Natural killer cell (primary cell): ENCODE measurements around the gene CAPRIN2. TPM values are rescaled to one million over a fixed set of nuclear protein-coding genes. Genes with fewer than 3 reads are reported as not detected.

ENCODE experiments used
- ATAC-seq, 3 donors: fragments of 150-1000 bp in 2 of 3; fragments of 200-7000 bp in 1 of 3; cut with Tn5 transposase; 1 replicate in 1 of 3; 2 replicates in 2 of 3; pipeline ENCODE4 v1.10.0; 2021; ENCODE audit warnings: mild to moderate bottlenecking in 2 of 3, moderate library complexity in 2 of 3
- DNase-seq, 2 donors: peaks; one replicate each; pipeline versions ENCODE4 v3.0.0 to v3.0.0-alpha.2; 2013 to 2021; ENCODE audit warnings: mixed read lengths in 1 of 2
- H3K27ac ChIP-seq: one replicate; pipeline ENCODE4 v1.5.1; 2013; ENCODE audit warnings: mild to moderate bottlenecking, low read length
- H3K27me3 ChIP-seq: one replicate; pipeline ENCODE4 v1.6.1; 2013; ENCODE audit warnings: low read length; ENCODE audit not compliant: control insufficient read depth, insufficient read depth
- H3K36me3 ChIP-seq: one replicate; pipeline ENCODE4 v1.6.1; 2013; ENCODE audit warnings: low read length; ENCODE audit not compliant: control insufficient read depth, insufficient read depth
- H3K4me1 ChIP-seq: one replicate; pipeline ENCODE4 v1.6.1; 2013; ENCODE audit warnings: low read length; ENCODE audit not compliant: control insufficient read depth, insufficient read depth
- H3K4me3 ChIP-seq: one replicate; pipeline ENCODE4 v1.5.1; 2013; ENCODE audit warnings: low read length
- H3K9me3 ChIP-seq: one replicate; pipeline ENCODE4 v1.6.1; 2013; ENCODE audit warnings: low read length; ENCODE audit not compliant: control insufficient read depth, insufficient read depth
- H3K27ac Mint-ChIP-seq, 2 donors: one replicate each; pipeline ENCODE4 v1.8.0; 2022; ENCODE audit warnings: mild to moderate bottlenecking in 2 of 2, mixed read lengths in 2 of 2, moderate library complexity in 1 of 2
- H3K27me3 Mint-ChIP-seq, 2 donors: one replicate each; pipeline ENCODE4 v1.8.0; 2022; ENCODE audit warnings: low read depth in 2 of 2, mixed read lengths in 2 of 2
- H3K36me3 Mint-ChIP-seq: one replicate; pipeline ENCODE4 v1.8.0; 2022; ENCODE audit warnings: mixed read lengths
- H3K4me1 Mint-ChIP-seq, 2 donors: one replicate each; pipeline ENCODE4 v1.8.0; 2022; ENCODE audit warnings: mixed read lengths in 2 of 2
- H3K4me3 Mint-ChIP-seq: one replicate; pipeline ENCODE4 v1.8.0; 2022; ENCODE audit warnings: mild to moderate bottlenecking, moderate library complexity, mixed read lengths
- H3K9me3 Mint-ChIP-seq, 2 donors: one replicate each; pipeline ENCODE4 v1.8.0; 2022; ENCODE audit warnings: mixed read lengths in 2 of 2
- WGBS: methylation state at CpG from one replicate; pipeline ENCODE4 v1.1.7; 2013; ENCODE audit warnings: missing lambda C conversion rate; ENCODE audit not compliant: insufficient coverage; 5-methylcytosine and 5-hydroxymethylcytosine counted together
- intact Hi-C: fragments of 100-400 bp; cut with micrococcal nuclease; formaldehyde crosslinking; loops from one replicate; pipeline ENCODE4 v1.14.2; 2022
- total RNA-seq, 4 donors: library from RNA; stranded (reverse); fragments of 120-200 nt in 1 of 4; gene quantifications; one replicate each; pipeline versions ENCODE4 v1.2.3 to v1.2.4, GENCODE V29; 2013 to 2022
- TF ChIP-seq, protein P1 (sequence below): fragments of 200-600 bp; IDR thresholded peaks from one replicate; pipeline ENCODE4 v1.8.0; 2022; ENCODE audit warnings: antibody characterized with exemption

Gene CAPRIN2
- total RNA-seq, 3 donors from 2014 or later (not counting 1 experiment from before 2014, with no cell fraction given), result 38.1 to 53.2 (median 38.7) TPM

GRCh38 chr12:30694412-30695198, 60.1 kb downstream of the CAPRIN2 start:
- Histone ChIP-seq H3K27ac (no peak overlapping the region), H3K4me1 (peaks cover 19% of the 10 kb centered on the region), H3K4me3 (peak overlapping the region; percentile 98), H3K9me3 (no peaks in the 10 kb centered on the region), H3K36me3 (no peaks in the 10 kb centered on the region), H3K27me3 (no peaks in the 10 kb centered on the region)
- H3K27me3 Mint-ChIP-seq, result peaks cover 0 to 2% of the 10 kb centered on the region in 2 donors
- H3K4me3 Mint-ChIP-seq, result peak overlapping the region; percentile 93
- ATAC-seq, result no peak
- H3K27ac Mint-ChIP-seq, result peak overlapping the region; percentile 65 to 94
- WGBS, result 22% methylated on average over 13 of the region's 16 CpGs
- peaks cover 33 to 38% of the 10 kb centered on the region in 2 donors for H3K4me1 Mint-ChIP-seq
- H3K36me3 Mint-ChIP-seq, result no peaks in the 10 kb centered on the region
- intact Hi-C loops, result loop anchor here (1.0 kb wide), 3 partner anchors 60 to 1313 kb away; partner anchors contain the start of genes CAPRIN2 and ERGIC2
- no peaks in the 10 kb centered on the region for H3K9me3 Mint-ChIP-seq
- DNase-seq, result peak in 1 of 2 donors; percentile 13
- TF ChIP-seq, protein P1, sequence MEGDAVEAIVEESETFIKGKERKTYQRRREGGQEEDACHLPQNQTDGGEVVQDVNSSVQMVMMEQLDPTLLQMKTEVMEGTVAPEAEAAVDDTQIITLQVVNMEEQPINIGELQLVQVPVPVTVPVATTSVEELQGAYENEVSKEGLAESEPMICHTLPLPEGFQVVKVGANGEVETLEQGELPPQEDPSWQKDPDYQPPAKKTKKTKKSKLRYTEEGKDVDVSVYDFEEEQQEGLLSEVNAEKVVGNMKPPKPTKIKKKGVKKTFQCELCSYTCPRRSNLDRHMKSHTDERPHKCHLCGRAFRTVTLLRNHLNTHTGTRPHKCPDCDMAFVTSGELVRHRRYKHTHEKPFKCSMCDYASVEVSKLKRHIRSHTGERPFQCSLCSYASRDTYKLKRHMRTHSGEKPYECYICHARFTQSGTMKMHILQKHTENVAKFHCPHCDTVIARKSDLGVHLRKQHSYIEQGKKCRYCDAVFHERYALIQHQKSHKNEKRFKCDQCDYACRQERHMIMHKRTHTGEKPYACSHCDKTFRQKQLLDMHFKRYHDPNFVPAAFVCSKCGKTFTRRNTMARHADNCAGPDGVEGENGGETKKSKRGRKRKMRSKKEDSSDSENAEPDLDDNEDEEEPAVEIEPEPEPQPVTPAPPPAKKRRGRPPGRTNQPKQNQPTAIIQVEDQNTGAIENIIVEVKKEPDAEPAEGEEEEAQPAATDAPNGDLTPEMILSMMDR, result no peak

- Histone ChIP-seq H3K36me3 (peaks cover 4% of the 10 kb centered on the region), H3K4me3 (no peak overlapping the region), H3K27ac (no peak overlapping the region), H3K27me3 (no peaks in the 10 kb centered on the region), H3K9me3 (no peaks in the 10 kb centered on the region), H3K4me1 (peaks cover 19% of the 10 kb centered on the region)
- TF ChIP-seq, protein P1, result no peak
- 98% methylated on average over 4 of the region's 5 CpGs for WGBS
- Mint-ChIP-seq H3K36me3 (no peaks in the 10 kb centered on the region), H3K4me3 (no peak overlapping the region), H3K27ac (peak overlapping the region; percentile 0 to 5), H3K9me3 (no peaks in the 10 kb centered on the region), H3K27me3 (no peaks in the 10 kb centered on the region), H3K4me1 (peaks cover 38 to 40% of the 10 kb centered on the region in 2 donors)
- no peak for ATAC-seq
- intact Hi-C loops, result no loop called here
- no peak for DNase-seq
Measured at GRCh38 chr12:30692470-30692869, 62.3 kb downstream of the CAPRIN2 start.

- Mint-ChIP-seq H3K4me1 (peaks cover 40% of the 10 kb centered on the region in 2 donors), H3K27me3 (no peaks in the 10 kb centered on the region), H3K4me3 (no peak overlapping the region), H3K27ac (peak overlapping the region; percentile 16 to 47), H3K36me3 (no peaks in the 10 kb centered on the region), H3K9me3 (no peaks in the 10 kb centered on the region)
- TF ChIP-seq, protein P1, result no peak
- Histone ChIP-seq H3K4me1 (peaks cover 15% of the 10 kb centered on the region), H3K36me3 (peaks cover 4% of the 10 kb centered on the region), H3K9me3 (no peaks in the 10 kb centered on the region), H3K4me3 (no peak overlapping the region), H3K27ac (no peak overlapping the region), H3K27me3 (no peaks in the 10 kb centered on the region)
- 92% methylated on average over 4 of the region's 4 CpGs for WGBS
- ATAC-seq (no peak), DNase-seq (no peak)
- intact Hi-C loops, result no loop called here
Measured at GRCh38 chr12:30691122-30691879, 63.5 kb downstream of the CAPRIN2 start.
